Activated CD4-positive, alpha-beta T cell treated with anti-CD3 and anti-CD28 coated beads for 36 hours (primary cell): Measurements from ENCODE around the gene ARFGEF2. TPM values are rescaled to one million over a fixed set of nuclear protein-coding genes. Genes with fewer than 3 reads are reported as not detected.
"Not testable (repeated sequence)": the region's sequence is repeated elsewhere in the genome, so short reads cannot be mapped to it uniquely, and the experiment has no call there.

Source experiments
- ATAC-seq: fragments of 200-7000 bp; cut with Tn5 transposase; one replicate; pipeline ENCODE4 v1.10.0; 2021; ENCODE audit warnings: mild to moderate bottlenecking, moderate library complexity
- CTCF ChIA-PET: fragments of 350-600 bp; sonication (Branson Sonifier 250); formaldehyde crosslinking; loops from one replicate; lab custom pipeline; 2021; ENCODE audit warnings: antibody characterized with exemption; lab: Charles Lee
- POLR2A ChIA-PET: fragments of 350-600 bp; sonication (Branson Sonifier 250); formaldehyde crosslinking; loops from one replicate; lab custom pipeline; 2021; ENCODE audit warnings: antibody characterized with exemption, inconsistent platforms; lab: Charles Lee
- DNase-seq: peaks from one replicate; pipeline ENCODE4 v3.0.0-alpha.2; 2020
- H3K27ac Mint-ChIP-seq: one replicate; pipeline ENCODE4 v1.8.0; 2021; ENCODE audit warnings: mixed read lengths
- H3K27me3 Mint-ChIP-seq: one replicate; pipeline ENCODE4 v1.8.0; 2021; ENCODE audit warnings: mixed read lengths
- H3K36me3 Mint-ChIP-seq: one replicate; pipeline ENCODE4 v1.8.0; 2021; ENCODE audit warnings: low read depth, mixed read lengths
- H3K4me1 Mint-ChIP-seq: one replicate; pipeline ENCODE4 v1.8.0; 2021; ENCODE audit warnings: mixed read lengths
- H3K4me3 Mint-ChIP-seq: one replicate; pipeline ENCODE4 v1.8.0; 2021; ENCODE audit warnings: mild to moderate bottlenecking, moderate library complexity, mixed read lengths
- H3K9me3 Mint-ChIP-seq: one replicate; pipeline ENCODE4 v1.8.0; 2021; ENCODE audit warnings: low read depth, mixed read lengths
- intact Hi-C, 2 experiments: fragments of 100-400 bp; cut with DNase I in 1 of 2; cut with micrococcal nuclease in 1 of 2; formaldehyde crosslinking; loops; one replicate each; pipeline versions ENCODE4 v1.14.2 to v1.15.1; 2022 to 2024; cut with DNase I, micrococcal nuclease
- total RNA-seq, 2 experiments: library from RNA; stranded (reverse); gene quantifications; one replicate each; pipeline ENCODE4 v1.2.3, GENCODE V29; 2021

The ARFGEF2 gene
- total RNA-seq, 2 experiments from 2014 or later: 19.3 to 20.5 TPM

DNA sequence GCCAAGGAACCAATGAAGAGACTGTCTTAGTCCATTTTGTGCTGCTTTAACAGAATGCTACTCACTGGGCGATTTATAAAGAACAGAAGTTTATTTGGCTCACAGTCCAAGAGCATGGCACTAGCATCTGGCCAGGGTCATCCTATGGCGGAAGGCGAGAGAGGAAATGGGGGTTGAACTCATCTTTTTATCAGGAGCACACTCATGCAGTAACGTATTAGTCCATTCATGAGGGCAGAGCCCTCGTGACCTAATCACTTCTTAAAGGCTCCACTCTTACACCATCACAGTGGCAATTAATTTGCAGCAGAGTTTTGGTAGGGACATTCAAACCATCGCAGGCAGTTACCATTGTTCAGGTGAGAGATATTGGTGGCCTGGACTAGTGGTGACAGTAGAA, 8.5 kb downstream of the ARFGEF2 start:
- no peak for ATAC-seq

DNA sequence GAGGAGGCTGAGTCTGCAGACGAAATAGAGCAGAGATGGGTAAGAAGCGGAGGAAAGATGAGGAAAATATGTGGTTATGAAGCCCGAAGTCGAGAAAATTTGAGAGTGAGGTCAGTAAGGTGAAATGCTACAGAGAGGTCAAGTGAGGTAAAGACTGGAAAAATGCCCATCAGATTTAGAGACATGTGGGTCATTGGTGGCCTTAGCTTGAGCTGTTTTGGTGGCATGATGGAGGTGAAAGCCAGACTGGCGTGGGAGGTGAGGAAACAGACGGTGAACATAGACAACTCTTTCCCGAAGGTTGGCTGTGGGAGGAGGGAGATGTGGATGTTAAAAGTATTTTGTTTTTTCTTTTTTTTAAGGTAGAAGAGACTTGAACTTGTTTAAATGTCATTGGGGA, 9.4 kb downstream of the ARFGEF2 start:
- intact Hi-C loops: no loop called here
- ChIA-PET CTCF (no interaction called here), POLR2A (no interaction called here)
- peaks cover 2% of the 10 kb centered on the region for H3K9me3 Mint-ChIP-seq
- peaks cover 25% of the 10 kb centered on the region for H3K4me1 Mint-ChIP-seq
- H3K27me3 Mint-ChIP-seq: no peaks in the 10 kb centered on the region
- peaks cover 3% of the 10 kb centered on the region for H3K36me3 Mint-ChIP-seq
- DNase-seq: no peak
- no peak for ATAC-seq
- no peak overlapping the region for H3K4me3 Mint-ChIP-seq
- no peak overlapping the region for H3K27ac Mint-ChIP-seq

More for the DNA sequence above, 8.5 kb downstream of the ARFGEF2 start:
- Mint-ChIP-seq H3K27me3 (no peaks in the 10 kb centered on the region), H3K4me3 (no peak overlapping the region), H3K9me3 (peaks cover 2% of the 10 kb centered on the region), H3K4me1 (peaks cover 27% of the 10 kb centered on the region), H3K27ac (no peak overlapping the region), H3K36me3 (peaks cover 3% of the 10 kb centered on the region)
- DNase-seq: no peak
- intact Hi-C loops: no loop called here
- ChIA-PET POLR2A (no interaction called here), CTCF (no interaction called here)

DNA sequence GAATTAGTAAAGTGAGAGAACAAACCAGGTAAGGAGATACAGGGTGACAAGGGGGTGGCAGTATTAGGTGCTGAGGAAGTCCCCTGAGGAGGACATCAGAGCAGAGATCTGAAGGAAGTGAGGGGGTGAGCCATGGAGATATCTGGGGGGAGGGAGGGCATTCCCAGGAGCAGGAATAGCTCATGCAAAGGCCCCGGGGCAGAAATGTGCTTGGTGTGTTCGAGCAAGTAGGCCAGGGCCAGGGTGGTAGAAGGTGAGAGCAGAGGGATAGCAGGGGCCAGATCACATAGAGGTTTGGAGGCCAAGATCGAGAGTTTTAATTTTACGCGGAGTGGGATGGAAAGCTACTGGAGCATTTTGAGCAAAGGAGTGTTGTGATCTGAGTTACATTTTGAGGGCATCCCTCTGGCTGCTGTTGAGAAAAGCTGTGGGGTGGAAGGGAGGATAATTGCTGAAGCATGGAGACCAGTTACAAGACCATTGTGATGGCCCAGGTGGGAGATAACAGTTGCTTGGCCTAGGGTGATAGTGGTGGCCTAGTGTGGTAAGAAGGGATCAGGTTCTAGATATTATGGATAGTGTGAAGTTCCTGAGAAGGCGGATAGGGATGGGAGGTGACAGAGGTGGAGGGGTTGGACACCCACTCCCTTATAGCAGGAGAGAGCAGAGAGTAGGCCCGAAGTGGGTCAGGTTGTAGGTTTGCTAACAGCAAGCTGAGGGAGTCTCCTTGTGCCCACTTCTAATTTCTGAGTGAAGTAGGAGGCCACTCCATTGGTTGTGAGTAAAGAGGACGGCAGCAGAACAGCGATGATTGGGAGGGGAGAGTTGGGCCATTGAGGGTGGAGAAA, 10.2 kb downstream of the ARFGEF2 start:
- Mint-ChIP-seq H3K27me3 (no peaks in the 10 kb centered on the region), H3K27ac (no peak overlapping the region), H3K9me3 (peaks cover 1% of the 10 kb centered on the region), H3K4me1 (peaks cover 17% of the 10 kb centered on the region), H3K36me3 (peaks cover 3% of the 10 kb centered on the region), H3K4me3 (no peak overlapping the region)
- DNase-seq (no peak), ATAC-seq (no peak)
- ChIA-PET POLR2A (interaction anchor here (0.6 kb wide), 1 partner anchor 248 kb away, joined by 3 read pairs; no protein-coding TSS in a partner anchor), CTCF (interaction anchor here (0.6 kb wide), 1 partner anchor 296 kb away, joined by 3 read pairs; no protein-coding TSS in a partner anchor)
- intact Hi-C loops: no loop called here

DNA sequence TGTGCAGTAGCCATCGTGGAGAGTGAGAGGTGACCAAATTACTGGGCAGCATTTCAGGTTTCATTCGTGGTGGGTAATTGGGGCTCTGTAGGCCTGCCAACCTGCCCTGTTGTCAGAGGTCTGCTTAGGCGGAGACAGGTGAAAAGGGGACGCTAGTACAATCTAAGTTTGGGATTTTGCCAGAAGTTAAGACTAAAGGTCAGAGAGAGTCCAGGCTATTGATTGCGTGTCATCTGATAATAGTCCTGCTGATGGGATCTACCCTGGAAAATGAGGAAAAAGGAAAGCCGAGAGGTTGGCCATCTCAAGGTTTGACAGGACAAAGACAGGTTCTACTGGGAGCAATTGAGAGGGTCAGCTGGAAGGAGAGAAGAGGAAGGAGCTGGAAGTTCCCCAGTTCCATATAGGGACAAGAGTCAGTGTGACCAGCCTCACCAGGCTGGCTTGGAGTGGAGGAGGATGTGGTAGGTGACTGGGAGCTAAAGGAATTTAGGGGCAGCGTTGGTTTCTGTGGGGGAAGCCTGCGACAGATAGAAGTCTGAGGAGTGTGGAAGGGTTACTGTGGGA, 10.9 kb downstream of the ARFGEF2 start:
- CTCF ChIA-PET: interaction anchor here (0.6 kb wide), 1 partner anchor 297 kb away, joined by 3 read pairs; no protein-coding TSS in a partner anchor
- intact Hi-C loops: no loop called here
- Mint-ChIP-seq H3K4me1 (peaks cover 18% of the 10 kb centered on the region), H3K27me3 (no peaks in the 10 kb centered on the region), H3K9me3 (no peaks in the 10 kb centered on the region), H3K27ac (no peak overlapping the region), H3K4me3 (no peak overlapping the region), H3K36me3 (peaks cover 2% of the 10 kb centered on the region)
- POLR2A ChIA-PET: no interaction called here
- DNase-seq (no peak), ATAC-seq (no peak)

DNA sequence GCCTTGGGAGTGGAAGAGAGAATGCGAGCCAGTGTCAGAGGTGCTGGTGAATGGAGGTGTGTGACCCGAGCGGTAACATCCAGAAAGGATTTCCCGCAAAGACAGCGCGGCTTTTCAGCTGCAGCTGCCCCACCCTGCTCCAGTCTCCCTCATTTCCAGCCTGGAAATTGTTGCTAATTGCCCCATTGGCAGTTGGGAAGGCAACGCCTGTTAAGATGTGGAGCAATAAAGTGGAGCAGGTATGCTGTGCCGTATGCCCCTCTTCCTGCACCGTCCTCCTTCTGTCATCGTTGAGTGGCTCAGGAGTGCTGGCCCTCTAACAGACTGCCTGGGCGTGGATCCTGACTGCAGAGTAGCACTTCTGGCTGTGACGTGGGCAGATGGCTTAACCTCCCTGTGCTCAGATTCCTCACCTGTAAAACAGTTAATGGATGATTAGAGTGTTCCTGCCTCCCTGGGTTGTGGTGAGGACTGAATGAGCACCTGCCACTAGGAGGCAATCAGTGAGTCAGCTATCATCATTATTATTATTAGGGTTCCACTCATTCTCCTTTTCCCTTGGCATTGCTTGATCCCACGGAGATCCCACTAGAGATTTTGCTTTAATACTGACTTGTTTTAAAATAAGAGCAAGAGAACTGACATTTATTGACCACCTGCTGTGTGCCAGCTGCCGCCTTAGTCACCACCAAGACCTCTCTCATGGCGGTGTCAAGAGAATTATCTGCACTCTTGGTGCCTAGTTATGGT, 11.7 kb downstream of the ARFGEF2 start:
- H3K9me3 Mint-ChIP-seq: no peaks in the 10 kb centered on the region
- POLR2A ChIA-PET: interaction anchor here (0.6 to 1.2 kb wide), 2 partner anchors 11 to 24 kb away, joined by 3 read pairs; no protein-coding TSS in a partner anchor
- H3K27me3 Mint-ChIP-seq: no peaks in the 10 kb centered on the region
- H3K4me1 Mint-ChIP-seq: peaks cover 22% of the 10 kb centered on the region
- no peak overlapping the region for H3K27ac Mint-ChIP-seq
- no peak for ATAC-seq
- intact Hi-C loops: no loop called here
- no peak overlapping the region for H3K4me3 Mint-ChIP-seq
- H3K36me3 Mint-ChIP-seq: peaks cover 2% of the 10 kb centered on the region
- no peak for DNase-seq
- CTCF ChIA-PET: interaction anchor here (1.2 kb wide), 1 partner anchor 13 kb away, joined by 4 read pairs; no protein-coding TSS in a partner anchor

DNA sequence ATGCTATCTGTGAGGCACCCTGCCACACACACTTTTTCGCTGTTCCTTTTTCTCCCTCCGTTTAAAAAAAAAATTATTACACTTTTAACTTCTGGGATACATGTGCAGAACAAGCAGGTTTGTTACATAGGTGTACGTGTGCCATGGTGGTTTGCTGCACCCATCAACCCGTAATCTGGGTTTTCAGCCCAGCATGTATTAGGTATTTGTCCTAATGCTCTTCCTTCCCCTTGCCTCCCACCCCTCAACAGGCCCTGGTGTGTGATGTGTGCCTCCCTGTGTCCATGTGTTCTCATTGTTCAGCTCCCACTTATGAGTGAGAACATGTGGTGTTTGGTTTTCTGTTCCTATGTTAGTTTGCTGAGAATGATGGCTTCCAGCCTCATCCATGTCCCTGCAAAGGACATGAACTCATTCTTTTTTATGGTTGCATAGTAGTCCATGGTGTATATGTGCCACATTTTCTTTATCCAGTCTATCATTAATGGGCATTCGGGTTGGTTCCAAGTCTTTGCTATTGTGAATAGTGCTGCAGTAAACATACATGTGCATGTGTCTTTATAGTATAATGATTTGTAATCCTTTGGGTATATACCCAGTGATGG, 12.9 kb downstream of the ARFGEF2 start:
- H3K4me3 Mint-ChIP-seq, H3K36me3 Mint-ChIP-seq, DNase-seq, ATAC-seq, H3K9me3 Mint-ChIP-seq, intact Hi-C loops, H3K27me3 Mint-ChIP-seq: not testable (repeated sequence)
- Mint-ChIP-seq H3K4me1 (peaks cover 25% of the 10 kb centered on the region), H3K27ac (peak overlapping the region; percentile 4)
- ChIA-PET CTCF (interaction anchor here (1.2 kb wide), 1 partner anchor 11 kb away, joined by 4 read pairs; no protein-coding TSS in a partner anchor), POLR2A (interaction anchor here (0.6 to 1.2 kb wide), 2 partner anchors 10 to 25 kb away, joined by 3 read pairs; no protein-coding TSS in a partner anchor)

DNA sequence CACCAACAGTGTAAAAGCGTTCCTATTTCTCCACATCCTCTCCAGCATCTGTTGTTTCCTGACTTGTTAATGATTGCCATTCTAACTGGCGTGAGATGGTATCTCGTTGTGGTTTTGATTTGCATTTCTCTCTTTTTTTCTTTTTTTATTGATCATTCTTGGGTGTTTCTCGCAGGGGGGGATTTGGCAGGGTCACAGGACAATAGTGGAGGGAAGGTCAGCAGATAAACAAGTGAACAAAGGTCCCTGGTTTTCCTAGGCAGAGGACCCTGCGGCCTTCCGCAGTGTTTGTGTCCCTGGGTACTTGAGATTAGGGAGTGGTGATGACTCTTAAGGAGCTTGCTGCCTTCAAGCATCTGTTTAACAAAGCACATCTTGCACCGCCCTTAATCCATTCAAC, 13.5 kb downstream of the ARFGEF2 start:
- ATAC-seq, CTCF ChIA-PET, H3K9me3 Mint-ChIP-seq, DNase-seq, intact Hi-C loops, H3K27me3 Mint-ChIP-seq, POLR2A ChIA-PET, H3K36me3 Mint-ChIP-seq, H3K4me3 Mint-ChIP-seq: not testable (repeated sequence)
- H3K27ac Mint-ChIP-seq: peak overlapping the region; percentile 7
- H3K4me1 Mint-ChIP-seq: peaks cover 31% of the 10 kb centered on the region

DNA sequence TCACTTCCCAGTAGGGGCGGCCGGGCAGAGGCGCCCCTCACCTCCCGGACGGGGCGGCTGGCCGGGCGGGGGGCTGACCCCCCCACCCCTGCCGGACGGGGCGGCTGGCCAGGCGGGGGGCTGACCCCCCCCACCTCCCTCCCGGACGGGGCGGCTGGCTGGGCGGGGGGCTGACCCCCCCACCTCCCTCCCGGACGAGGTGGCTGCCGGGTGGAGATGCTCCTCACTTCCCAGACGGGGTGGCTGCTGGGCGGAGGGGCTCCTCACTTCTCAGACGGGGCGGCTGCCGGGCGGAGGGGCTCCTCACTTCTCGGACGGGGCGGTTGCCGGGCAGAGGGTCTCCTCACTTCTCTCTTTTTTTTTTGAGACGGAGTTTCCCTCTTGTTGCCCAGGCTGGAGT, 14.7 kb downstream of the ARFGEF2 start:
- H3K4me1 Mint-ChIP-seq: peaks cover 31% of the 10 kb centered on the region
- CTCF ChIA-PET: interaction anchor here (0.6 kb wide), 1 partner anchor 1167 kb away, joined by 3 read pairs; no protein-coding TSS in a partner anchor
- H3K27ac Mint-ChIP-seq, POLR2A ChIA-PET, H3K4me3 Mint-ChIP-seq, H3K27me3 Mint-ChIP-seq, H3K36me3 Mint-ChIP-seq, intact Hi-C loops, ATAC-seq, DNase-seq, H3K9me3 Mint-ChIP-seq: not testable (repeated sequence)

DNA sequence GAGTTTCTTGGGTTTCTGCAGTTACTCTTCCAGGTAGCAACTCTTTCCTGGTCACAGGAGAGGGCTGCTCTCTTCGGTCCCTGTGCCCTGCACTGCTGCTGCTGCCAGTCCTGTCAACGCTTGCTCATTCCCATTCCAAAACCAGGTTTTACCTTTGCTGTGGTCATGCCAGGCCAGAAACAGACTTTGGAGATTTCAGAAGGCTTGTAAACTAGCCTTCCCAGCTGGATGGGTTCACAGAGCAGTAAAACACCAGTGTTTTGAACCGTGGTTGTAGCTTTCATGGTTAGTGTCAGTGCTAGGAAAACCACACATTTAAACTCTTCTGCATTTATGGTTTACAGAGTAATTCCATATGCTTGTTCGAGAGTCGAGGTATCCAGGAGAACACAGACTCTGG, 16.2 kb downstream of the ARFGEF2 start:
- H3K4me1 Mint-ChIP-seq: peaks cover 31% of the 10 kb centered on the region
- H3K9me3 Mint-ChIP-seq: no peaks in the 10 kb centered on the region
- H3K36me3 Mint-ChIP-seq: peaks cover 11% of the 10 kb centered on the region
- intact Hi-C loops: no loop called here
- H3K4me3 Mint-ChIP-seq: no peak overlapping the region
- no peak overlapping the region for H3K27ac Mint-ChIP-seq
- DNase-seq (no peak), ATAC-seq (no peak)
- CTCF ChIA-PET: no interaction called here
- no peaks in the 10 kb centered on the region for H3K27me3 Mint-ChIP-seq
- POLR2A ChIA-PET: no interaction called here

DNA sequence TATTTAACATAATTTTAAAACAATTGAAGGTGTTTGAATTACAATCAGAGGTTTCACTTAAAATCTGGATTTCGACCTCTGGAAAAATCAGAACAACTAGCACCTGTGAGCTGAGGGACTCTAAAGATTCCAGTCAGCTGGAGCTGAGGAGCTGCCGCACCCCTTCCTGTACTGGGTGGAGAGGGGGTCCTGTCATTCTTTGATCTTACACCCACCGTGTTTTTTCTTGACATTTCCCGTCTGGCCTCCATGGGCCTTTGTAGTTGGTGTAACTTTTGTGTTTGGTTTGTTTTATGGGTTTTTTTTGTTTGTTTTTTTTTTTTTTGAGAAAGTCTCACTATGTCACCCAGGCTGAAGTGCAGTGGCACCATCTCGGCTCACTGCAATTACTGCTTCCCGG, 17.2 kb downstream of the ARFGEF2 start:
- CTCF ChIA-PET: interaction anchor here (1.0 to 1.1 kb wide), 2 partner anchors 12 to 81 kb away, joined by 3 to 4 read pairs; no protein-coding TSS in a partner anchor
- no peak overlapping the region for H3K4me3 Mint-ChIP-seq
- no peak for DNase-seq

DNA sequence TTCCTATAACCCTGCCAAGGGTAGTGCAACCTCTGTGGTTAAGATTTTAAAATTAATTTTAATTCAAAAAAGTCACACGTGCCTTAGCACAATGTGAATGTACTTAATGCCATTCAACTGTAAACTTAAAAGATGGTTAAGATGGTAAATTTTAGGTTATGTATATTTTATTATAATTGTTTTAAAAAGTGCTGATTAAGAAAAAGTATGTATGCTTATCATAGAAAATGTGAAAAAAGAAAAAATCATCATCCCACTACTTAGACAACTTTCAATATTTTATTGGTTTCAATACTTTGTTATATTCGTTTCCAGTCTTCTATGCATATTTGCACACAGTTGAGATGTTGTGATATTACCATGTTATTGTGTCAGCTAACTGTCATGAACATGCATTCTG, 18.7 kb downstream of the ARFGEF2 start:
- Mint-ChIP-seq H3K9me3 (no peaks in the 10 kb centered on the region), H3K4me1 (peaks cover 20% of the 10 kb centered on the region), H3K4me3 (no peak overlapping the region), H3K27ac (no peak overlapping the region), H3K27me3 (no peaks in the 10 kb centered on the region), H3K36me3 (peaks cover 18% of the 10 kb centered on the region)
- intact Hi-C loops: no loop called here
- ChIA-PET CTCF (no interaction called here), POLR2A (no interaction called here)
- ATAC-seq (no peak), DNase-seq (no peak)

More for the DNA sequence above, 17.2 kb downstream of the ARFGEF2 start:
- peaks cover 14% of the 10 kb centered on the region for H3K36me3 Mint-ChIP-seq
- intact Hi-C loops: no loop called here
- POLR2A ChIA-PET: no interaction called here
- peaks cover 26% of the 10 kb centered on the region for H3K4me1 Mint-ChIP-seq
- no peaks in the 10 kb centered on the region for H3K9me3 Mint-ChIP-seq
- ATAC-seq: no peak
- no peak overlapping the region for H3K27ac Mint-ChIP-seq
- no peaks in the 10 kb centered on the region for H3K27me3 Mint-ChIP-seq
